Neuron (in vitro differentiated cells): ENCODE data around the gene KCNH6.

Experiments
- H2AFZ ChIP-seq: one replicate; pipeline ENCODE4 v1.6.1; 2013; ENCODE audit warnings: low read depth, mild to moderate bottlenecking, inconsistent platforms, low read length, moderate library complexity
- H3K27me3 ChIP-seq: one replicate; pipeline ENCODE4 v1.6.1; 2013; ENCODE audit warnings: low read length; ENCODE audit not compliant: insufficient read depth
- H3K36me3 ChIP-seq: one replicate; pipeline ENCODE4 v1.6.1; 2013; ENCODE audit warnings: low read length; ENCODE audit not compliant: insufficient read depth
- H3K4me1 ChIP-seq: one replicate; pipeline ENCODE4 v1.6.1; 2013; ENCODE audit warnings: low read length; ENCODE audit not compliant: insufficient read depth
- H3K4me3 ChIP-seq: 2 replicates; pipeline ENCODE4 v1.5.1; 2013; ENCODE audit warnings: mild to moderate bottlenecking, low read length, moderate library complexity
- H3K9me3 ChIP-seq: one replicate; pipeline ENCODE4 v1.6.1; 2013; ENCODE audit warnings: low read length

KCNH6 gene

DNA sequence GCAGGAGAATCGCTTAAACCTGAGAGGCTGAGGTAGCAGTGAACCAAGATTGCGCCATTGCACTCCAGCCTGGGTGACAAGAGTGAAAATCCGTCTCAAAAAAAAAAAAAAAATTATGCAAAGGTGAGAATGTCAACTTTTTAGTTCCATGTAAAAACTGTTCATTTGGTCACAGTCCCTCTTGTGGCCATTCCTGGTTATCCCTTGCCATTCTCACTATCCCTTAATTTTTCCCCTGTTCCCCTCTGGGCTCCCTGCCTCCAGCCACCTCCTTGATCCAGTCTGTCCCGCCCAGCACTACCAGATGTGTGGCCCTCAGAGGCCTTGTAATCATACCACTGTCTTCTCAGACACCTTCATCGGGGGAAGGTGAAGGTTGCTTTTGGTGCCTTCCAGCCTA lies 50.5 kb downstream of the KCNH6 start:
- Histone ChIP-seq H3K4me3 (no peak overlapping the region), H3K36me3 (peaks cover 7% of the 10 kb centered on the region), H3K27me3 (no peaks in the 10 kb centered on the region), H3K9me3 (no peaks in the 10 kb centered on the region), H3K4me1 (no peaks in the 10 kb centered on the region), H2AFZ (no peak overlapping the region)

DNA sequence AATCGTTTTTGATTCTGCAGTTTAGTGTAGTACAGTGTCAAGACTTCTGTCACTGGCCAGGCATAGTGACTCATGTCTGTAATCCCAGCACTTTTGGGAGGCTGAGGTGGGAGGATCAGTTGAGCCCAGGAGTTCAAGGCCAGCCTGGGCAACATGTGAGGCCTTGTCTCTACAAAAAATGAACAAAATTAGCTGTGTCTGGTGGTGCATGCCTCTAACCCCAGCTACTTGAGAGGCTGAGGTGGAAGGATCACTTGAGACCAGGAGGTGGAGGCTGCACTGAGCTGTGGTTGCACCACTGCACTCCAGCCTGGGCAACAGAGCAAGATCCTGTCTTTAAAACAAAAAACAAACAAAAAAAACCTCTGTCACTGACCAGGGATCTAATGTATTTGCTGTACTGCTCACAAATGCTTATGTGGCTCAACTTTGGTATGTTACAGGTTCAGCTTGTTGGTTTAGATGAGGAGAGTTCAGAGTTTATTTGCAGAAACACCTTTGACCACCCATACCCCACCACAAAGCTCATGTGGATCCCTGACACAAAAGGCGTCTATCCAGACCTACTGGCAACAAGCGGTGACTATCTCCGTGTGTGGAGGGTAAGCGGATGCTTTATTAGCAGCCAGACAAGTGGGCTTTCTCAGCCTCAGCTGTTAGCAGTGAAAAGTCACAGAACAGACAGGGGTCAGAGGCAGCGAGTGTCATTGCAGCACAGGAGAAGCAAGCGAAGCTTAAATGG lies 55.0 kb downstream of the KCNH6 start:
- peaks cover 45% of the 10 kb centered on the region for H3K36me3 ChIP-seq
- H3K4me1 ChIP-seq, result no peaks in the 10 kb centered on the region
- H3K4me3 ChIP-seq, result no peak overlapping the region
- H2AFZ ChIP-seq, result no peak overlapping the region
- H3K9me3 ChIP-seq, result no peaks in the 10 kb centered on the region
- H3K27me3 ChIP-seq, result no peaks in the 10 kb centered on the region

DNA sequence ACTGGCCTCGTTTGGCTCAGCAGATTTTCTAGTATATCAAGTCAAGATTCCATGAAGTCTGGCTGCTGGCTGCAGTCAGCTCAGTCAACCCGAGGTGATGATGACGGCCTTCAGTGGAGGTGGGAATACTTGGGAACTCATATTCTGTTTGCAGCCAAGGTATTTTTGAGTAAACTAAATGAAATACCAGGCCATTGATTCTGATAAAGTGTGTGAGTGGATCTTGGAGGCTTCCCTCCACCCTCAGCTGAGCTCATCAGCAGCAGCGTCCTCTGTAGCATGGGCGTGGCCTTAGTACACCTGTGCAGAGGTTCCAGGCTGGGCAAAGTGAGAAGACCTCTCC lies 55.6 kb downstream of the KCNH6 start:
- no peak overlapping the region for H2AFZ ChIP-seq
- no peak overlapping the region for H3K4me3 ChIP-seq
- no peaks in the 10 kb centered on the region for H3K27me3 ChIP-seq
- H3K9me3 ChIP-seq, result no peaks in the 10 kb centered on the region
- no peaks in the 10 kb centered on the region for H3K4me1 ChIP-seq
- H3K36me3 ChIP-seq, result peaks cover 51% of the 10 kb centered on the region

DNA sequence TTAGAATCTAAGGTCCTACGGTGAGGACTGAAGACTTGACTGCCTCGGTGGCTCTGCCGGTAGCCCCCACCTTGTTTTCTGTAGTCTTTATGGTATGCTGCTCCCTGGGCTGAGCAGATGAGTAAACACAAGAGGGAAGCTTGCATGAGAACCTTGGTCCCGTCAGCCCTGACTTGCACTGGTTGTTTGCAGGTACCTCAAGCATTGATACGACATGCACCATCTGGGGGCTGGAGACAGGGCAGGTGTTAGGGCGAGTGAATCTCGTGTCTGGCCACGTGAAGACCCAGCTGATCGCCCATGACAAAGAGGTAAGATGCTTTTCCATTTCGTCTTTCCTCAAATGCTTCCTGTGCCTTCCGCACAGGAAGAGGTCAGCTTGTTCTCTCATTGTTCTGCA lies 56.5 kb downstream of the KCNH6 start:
- Histone ChIP-seq H3K9me3 (no peaks in the 10 kb centered on the region), H3K4me3 (no peak overlapping the region), H3K36me3 (peaks cover 54% of the 10 kb centered on the region), H3K27me3 (no peaks in the 10 kb centered on the region), H2AFZ (no peak overlapping the region), H3K4me1 (no peaks in the 10 kb centered on the region)

DNA sequence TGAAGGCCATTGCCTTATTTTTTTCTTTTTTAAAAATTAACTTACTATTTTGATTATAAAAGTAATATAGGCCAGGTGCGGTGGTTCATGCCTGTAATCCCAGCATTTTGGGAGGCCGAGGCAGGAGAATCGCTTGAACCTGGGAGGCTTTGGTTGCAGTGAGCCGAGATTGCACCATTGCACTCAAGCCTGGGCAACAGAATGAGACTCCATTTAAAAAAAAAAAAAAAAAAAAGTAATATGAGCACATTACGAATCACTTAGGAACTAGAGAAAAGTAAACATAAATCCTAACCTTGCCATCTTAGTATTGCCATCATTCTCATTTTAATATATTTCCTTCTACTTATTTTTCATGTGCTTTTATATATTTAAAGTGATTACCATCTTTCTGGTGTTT lies 64.6 kb downstream of the KCNH6 start:
- Histone ChIP-seq H3K4me1 (no peaks in the 10 kb centered on the region), H3K9me3 (no peaks in the 10 kb centered on the region)

DNA sequence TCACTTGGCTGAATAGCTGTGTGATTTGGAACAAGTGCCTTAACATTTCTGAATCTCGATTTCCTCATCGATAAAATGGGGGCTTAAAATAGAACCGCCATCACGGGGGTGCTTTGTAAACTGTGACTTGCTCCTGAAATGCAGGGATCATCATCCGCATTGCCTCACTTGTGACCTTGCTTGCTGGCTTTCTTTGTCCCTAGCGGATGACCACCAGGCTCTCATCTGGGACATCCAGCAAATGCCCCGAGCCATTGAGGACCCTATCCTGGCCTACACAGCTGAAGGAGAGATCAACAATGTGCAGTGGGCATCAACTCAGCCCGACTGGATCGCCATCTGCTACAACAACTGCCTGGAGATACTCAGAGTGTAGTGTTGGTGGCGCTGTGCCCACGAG lies 65.6 kb downstream of the KCNH6 start:
- H3K36me3 ChIP-seq, result peaks cover 78% of the 10 kb centered on the region
- H3K27me3 ChIP-seq, result no peaks in the 10 kb centered on the region
- no peaks in the 10 kb centered on the region for H3K9me3 ChIP-seq
- H3K4me1 ChIP-seq, result no peaks in the 10 kb centered on the region
- no peak overlapping the region for H3K4me3 ChIP-seq
- H2AFZ ChIP-seq, result no peak overlapping the region

More for the DNA sequence above, 64.6 kb downstream of the KCNH6 start:
- Histone ChIP-seq H3K4me3 (no peak overlapping the region), H2AFZ (no peak overlapping the region), H3K36me3 (peaks cover 81% of the 10 kb centered on the region), H3K27me3 (no peaks in the 10 kb centered on the region)

DNA sequence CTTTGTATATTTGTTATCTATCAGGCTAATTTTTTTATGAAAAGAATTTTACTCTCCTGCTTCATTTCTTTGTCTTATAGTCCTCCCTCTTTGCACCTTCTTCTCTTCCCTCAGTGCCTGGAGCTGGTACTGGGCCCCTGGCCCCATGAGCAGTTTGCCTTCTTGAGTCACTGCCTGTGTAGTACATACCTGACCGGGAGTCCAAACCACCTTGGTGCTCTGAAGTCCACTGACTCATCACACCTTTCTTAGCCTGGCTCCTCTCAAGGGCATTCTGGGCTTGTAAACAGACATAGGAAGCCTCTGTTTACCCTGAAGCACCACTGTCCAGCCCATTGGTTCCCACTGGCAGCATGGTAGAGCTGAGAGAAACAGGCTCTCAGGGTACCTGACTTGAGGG lies 66.5 kb downstream of the KCNH6 start:
- Histone ChIP-seq H3K9me3 (no peaks in the 10 kb centered on the region), H3K27me3 (no peaks in the 10 kb centered on the region), H2AFZ (no peak overlapping the region), H3K36me3 (peaks cover 76% of the 10 kb centered on the region), H3K4me3 (no peak overlapping the region), H3K4me1 (no peaks in the 10 kb centered on the region)

DNA sequence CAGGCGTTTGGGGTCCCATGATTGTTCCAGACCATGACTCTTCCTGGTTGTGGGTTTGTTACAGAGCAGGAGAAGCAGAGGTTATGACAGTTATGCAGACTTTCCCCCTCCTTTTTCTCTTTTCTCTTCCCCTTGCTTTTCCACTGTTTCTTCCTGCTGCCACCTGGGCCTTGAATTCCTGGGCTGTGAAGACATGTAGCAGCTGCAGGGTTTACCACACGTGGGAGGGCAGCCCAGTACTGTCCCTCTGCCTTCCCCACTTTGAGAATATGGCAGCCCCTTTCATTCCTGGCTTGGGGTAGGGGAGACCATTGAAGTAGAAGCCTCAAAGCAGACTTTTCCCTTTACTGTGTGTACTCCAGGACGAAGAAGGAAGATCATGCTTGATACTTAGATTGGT lies 69.6 kb downstream of the KCNH6 start:
- Histone ChIP-seq H3K36me3 (peaks cover 54% of the 10 kb centered on the region), H3K27me3 (no peaks in the 10 kb centered on the region), H3K4me1 (no peaks in the 10 kb centered on the region), H2AFZ (no peak overlapping the region), H3K4me3 (no peak overlapping the region), H3K9me3 (no peaks in the 10 kb centered on the region)

DNA sequence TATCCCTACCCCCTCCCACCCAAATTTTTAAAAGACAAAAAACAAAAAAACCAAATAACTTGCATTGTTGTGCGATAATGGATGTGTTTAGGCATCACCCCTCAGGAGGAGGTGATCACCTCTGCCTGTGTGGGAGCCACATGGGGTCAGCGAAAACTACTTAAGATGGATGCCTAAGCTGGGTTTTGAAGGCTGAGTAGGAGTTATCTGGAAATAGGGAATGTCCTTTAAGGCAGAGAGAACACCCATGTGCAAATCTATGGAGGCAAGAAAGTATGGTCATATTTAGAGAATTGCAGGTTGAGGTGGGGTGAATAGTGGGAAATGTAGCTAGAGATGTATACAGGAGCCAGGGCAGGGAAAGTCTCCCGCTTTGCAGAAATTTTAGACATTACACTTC lies 72.0 kb downstream of the KCNH6 start:
- Histone ChIP-seq H3K9me3 (no peaks in the 10 kb centered on the region), H3K4me3 (no peak overlapping the region), H3K27me3 (no peaks in the 10 kb centered on the region), H2AFZ (no peak overlapping the region), H3K4me1 (peaks cover 3% of the 10 kb centered on the region), H3K36me3 (peaks cover 32% of the 10 kb centered on the region)
